ENCODE data around the gene AJM1. TPM values are rescaled to one million over a fixed set of nuclear protein-coding genes. Genes with fewer than 3 reads are reported as not detected.
"Not testable (repeated sequence)": the region's sequence is repeated elsewhere in the genome, so short reads cannot be mapped to it uniquely, and the experiment has no call there.

AJM1 gene
- total RNA-seq, 1 donor from 2014 or later: 1.6 TPM

- no peak for TF ChIP-seq CTCF (IDR thresholded peaks at IDR 0.05)
- Mint-ChIP-seq H3K4me1 (peaks cover 31% of the 10 kb centered on the region), H3K27me3 (peaks cover 3% of the 10 kb centered on the region), H3K27ac (no peak within 1 kb of the TSS), H3K4me3 (no peak within 1 kb of the TSS), H3K9me3 (no peaks in the 10 kb centered on the region), H3K36me3 (ENCODE audit: low read depth) (peaks cover 5% of the 10 kb centered on the region)
- no peak for ATAC-seq (ENCODE audit: low read depth)
- no peak for DNase-seq
- intact Hi-C loops (cut with micrococcal nuclease): loop anchor here (10.0 kb wide), 1 partner anchor 758 kb away; the partner anchor contains the start of genes MRPL41 and PNPLA7
- ChIA-PET POLR2A (interaction anchor here (1.3 kb wide), 1 partner anchor 11 kb away, joined by 4 read pairs; the partner anchor contains the start of gene RABL6), CTCF (no interaction called here)
Observed at GRCh38 chr9:136796238-136796774, 46.0 kb upstream of the AJM1 start, which contains the start of gene CCDC183. CCDC183 (plus strand) TSS chr9:136796338; CDS start chr9:136796398, 60 bp downstream.

- ATAC-seq (ENCODE audit: low read depth); H3K4me3 Mint-ChIP-seq; CTCF ChIA-PET; H3K27ac Mint-ChIP-seq; DNase-seq; H3K27me3 Mint-ChIP-seq; H3K36me3 Mint-ChIP-seq (ENCODE audit: low read depth); H3K9me3 Mint-ChIP-seq: not testable (repeated sequence)
- POLR2A ChIA-PET: interaction anchor here (1.3 kb wide), 1 partner anchor 11 kb away, joined by 4 read pairs; the partner anchor contains the start of gene RABL6
- intact Hi-C loops (cut with micrococcal nuclease): loop anchor here (10.0 kb wide), 1 partner anchor 758 kb away; the partner anchor contains the start of genes MRPL41 and PNPLA7
- peaks cover 31% of the 10 kb centered on the region for H3K4me1 Mint-ChIP-seq
Observed at GRCh38 chr9:136796775-136797347, 45.4 kb upstream of the AJM1 start.

GRCh38 chr9:136798708-136799078, 43.6 kb upstream of the AJM1 start:
- Mint-ChIP-seq H3K4me1 (peaks cover 28% of the 10 kb centered on the region), H3K36me3 (ENCODE audit: low read depth) (no peaks in the 10 kb centered on the region), H3K27ac (no peak overlapping the region), H3K27me3 (peaks cover 3% of the 10 kb centered on the region), H3K4me3 (no peak overlapping the region), H3K9me3 (no peaks in the 10 kb centered on the region)
- ChIA-PET POLR2A (interaction anchor here (1.1 to 1.9 kb wide), 2 partner anchors 8 to 194 kb away, joined by 3 to 4 read pairs; partner anchors contain the start of gene PAXX), CTCF (interaction anchor here (0.9 kb wide), 1 partner anchor 11 kb away, joined by 3 read pairs; no protein-coding TSS in a partner anchor)
- intact Hi-C loops (cut with micrococcal nuclease): loop anchor here (10.0 kb wide), 1 partner anchor 756 kb away; the partner anchor contains the start of genes MRPL41 and PNPLA7
- DNase-seq (no peak), ATAC-seq (ENCODE audit: low read depth) (no peak)
- TF ChIP-seq CTCF (IDR thresholded peaks at IDR 0.05): no peak

GRCh38 chr9:136799079-136799853, 43.0 kb upstream of the AJM1 start:
- no peak overlapping the region for H3K4me3 Mint-ChIP-seq
- peaks cover 4% of the 10 kb centered on the region for H3K36me3 Mint-ChIP-seq (ENCODE audit: low read depth)
- intact Hi-C loops (cut with micrococcal nuclease): loop anchor here (10.0 kb wide), 1 partner anchor 756 kb away; the partner anchor contains the start of genes MRPL41 and PNPLA7
- H3K9me3 Mint-ChIP-seq: no peaks in the 10 kb centered on the region
- H3K27ac Mint-ChIP-seq: no peak overlapping the region
- no peak for TF ChIP-seq CTCF (IDR thresholded peaks at IDR 0.05)
- POLR2A ChIA-PET: interaction anchor here (0.6 to 1.9 kb wide), 8 partner anchors 8 to 193 kb away, joined by 3 to 7 read pairs (median 4); partner anchors contain the start of gene PAXX
- CTCF ChIA-PET: interaction anchor here (0.9 kb wide), 1 partner anchor 12 kb away, joined by 3 read pairs; no protein-coding TSS in a partner anchor
- H3K4me1 Mint-ChIP-seq: peaks cover 28% of the 10 kb centered on the region
- no peak for DNase-seq
- ATAC-seq (ENCODE audit: low read depth): no peak
- peaks cover 3% of the 10 kb centered on the region for H3K27me3 Mint-ChIP-seq

GRCh38 chr9:136799854-136800657, 42.2 kb upstream of the AJM1 start:
- DNase-seq: peak; percentile 66
- H3K27me3 Mint-ChIP-seq: peaks cover 3% of the 10 kb centered on the region
- H3K4me1 Mint-ChIP-seq: peaks cover 28% of the 10 kb centered on the region
- no peak for TF ChIP-seq CTCF (IDR thresholded peaks at IDR 0.05)
- intact Hi-C loops (cut with micrococcal nuclease): loop anchor here (1.0 to 10.0 kb wide), 2 partner anchors 9 to 755 kb away; partner anchors contain the start of genes MRPL41, PNPLA7 and TMEM141
- CTCF ChIA-PET: interaction anchor here (2.1 kb wide), 1 partner anchor 247 kb away, joined by 5 read pairs; the partner anchor contains the start of gene NPDC1
- H3K36me3 Mint-ChIP-seq (ENCODE audit: low read depth): peaks cover 5% of the 10 kb centered on the region
- peak; percentile 85 for ATAC-seq (ENCODE audit: low read depth)
- H3K9me3 Mint-ChIP-seq: no peaks in the 10 kb centered on the region
- POLR2A ChIA-PET: interaction anchor here (0.5 to 1.4 kb wide), 11 partner anchors 8 to 449 kb away, joined by 3 to 10 read pairs (median 4); partner anchors contain the start of genes FUT7 and PAXX
- no peak overlapping the region for H3K27ac Mint-ChIP-seq
- H3K4me3 Mint-ChIP-seq: peak overlapping the region; percentile 80
